GM21526 (cell line): ENCODE data around the gene ABLIM1.
"Not testable (repeated sequence)": the region's sequence is repeated elsewhere in the genome, so short reads cannot be mapped to it uniquely, and the experiment has no call there.

Experiments
- ATAC-seq: cut with Tn5 transposase; IDR thresholded peaks from one replicate; pipeline ENCODE4 v1.9.1; 2021; ENCODE audit warnings: moderate library complexity; ENCODE audit not compliant: unreplicated experiment, low FRiP score

ABLIM1 gene

GRCh38 chr10:114658175-114658574, at the start of gene ABLIM1:
TSS of gene ABLIM1 (minus strand) at chr10:114658275. CDS start at chr10:114658200, 75 bp downstream.
- ATAC-seq: no peak

- ATAC-seq: no peak
These were observed 48.5 kb upstream of the ABLIM1 start for GRCh38 chr10:114706458-114707055.

- no peak for ATAC-seq
These were observed 46.6 kb upstream of the ABLIM1 start for GRCh38 chr10:114704679-114705078.

GRCh38 chr10:114703377-114704107, 45.5 kb upstream of the ABLIM1 start:
- no peak for ATAC-seq

- ATAC-seq: no peak
These were observed 40.4 kb upstream of the ABLIM1 start for GRCh38 chr10:114698271-114699061.

- no peak for ATAC-seq
These were observed 39.1 kb upstream of the ABLIM1 start for GRCh38 chr10:114697061-114697598.

- ATAC-seq: not testable (repeated sequence)
These were observed 38.2 kb upstream of the ABLIM1 start for GRCh38 chr10:114696301-114696700.

- ATAC-seq: no peak
These were observed 36.7 kb upstream of the ABLIM1 start for GRCh38 chr10:114694752-114695151.

GRCh38 chr10:114694062-114694461, 36.0 kb upstream of the ABLIM1 start:
- ATAC-seq: no peak

GRCh38 chr10:114691442-114691941, 33.4 kb upstream of the ABLIM1 start:
- ATAC-seq: no peak

- ATAC-seq: no peak
These were observed 30.7 kb upstream of the ABLIM1 start for GRCh38 chr10:114688786-114689185.

GRCh38 chr10:114687459-114687858, 29.4 kb upstream of the ABLIM1 start:
- no peak for ATAC-seq

GRCh38 chr10:114686013-114686412, 27.9 kb upstream of the ABLIM1 start:
- ATAC-seq: no peak

- ATAC-seq: no peak
These were observed 27.4 kb upstream of the ABLIM1 start for GRCh38 chr10:114685456-114685855.

GRCh38 chr10:114684822-114685209, 26.7 kb upstream of the ABLIM1 start:
- no peak for ATAC-seq

GRCh38 chr10:114684084-114684821, 26.2 kb upstream of the ABLIM1 start:
- no peak for ATAC-seq

GRCh38 chr10:114683593-114683992, 25.5 kb upstream of the ABLIM1 start:
- ATAC-seq: no peak

GRCh38 chr10:114683162-114683561, 25.1 kb upstream of the ABLIM1 start:
- ATAC-seq: no peak

GRCh38 chr10:114682532-114682931, 24.5 kb upstream of the ABLIM1 start:
- ATAC-seq: no peak

- ATAC-seq: no peak
These were observed 24.0 kb upstream of the ABLIM1 start for GRCh38 chr10:114682121-114682520.
